D341Med (cell line): ENCODE data around the gene SMARCAL1.
"Not testable (repeated sequence)": the region's sequence is repeated elsewhere in the genome, so short reads cannot be mapped to it uniquely, and the experiment has no call there.

ENCODE experiments used
- DNase-seq: peaks from one replicate; pipeline ENCODE4 v3.0.0; 2012; ENCODE audit warnings: low spot score

SMARCAL1 gene

DNA sequence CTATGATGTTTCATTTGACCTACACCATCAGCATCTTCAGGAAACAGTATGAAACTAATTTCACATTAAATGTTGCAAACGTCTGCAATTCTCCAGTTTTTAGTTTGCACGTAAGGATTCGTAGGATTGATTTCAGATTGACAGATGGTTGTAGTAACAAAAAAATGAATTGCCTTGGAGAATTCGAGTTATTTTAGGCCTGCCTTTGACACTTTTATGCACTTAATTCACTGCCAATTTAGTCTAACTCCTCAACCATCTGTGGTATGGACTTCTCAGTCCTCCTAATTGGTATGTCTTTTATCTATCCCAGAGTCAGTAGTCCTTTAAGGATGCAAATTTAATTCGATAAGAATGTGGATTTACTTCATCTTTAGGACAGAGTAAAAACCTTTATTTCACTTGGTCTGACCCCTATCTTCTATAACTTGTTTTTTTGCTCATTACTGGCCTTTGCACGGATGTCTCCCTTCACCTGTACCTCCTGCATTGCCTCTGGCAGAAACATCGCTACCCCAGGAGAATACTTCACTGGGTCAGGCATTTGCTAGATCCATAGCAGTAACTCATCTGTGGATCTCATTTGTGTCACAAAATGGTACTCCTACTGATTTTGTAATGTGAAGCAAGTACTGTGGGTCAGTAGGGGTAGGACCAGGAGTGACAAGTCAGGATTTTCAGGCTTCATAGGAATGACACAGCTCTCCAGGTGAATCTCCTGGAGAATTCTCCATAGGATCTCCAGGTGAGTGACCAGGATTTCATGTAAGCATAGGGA is 90.3 kb downstream of the SMARCAL1 start:
- DNase-seq = no peak

DNA sequence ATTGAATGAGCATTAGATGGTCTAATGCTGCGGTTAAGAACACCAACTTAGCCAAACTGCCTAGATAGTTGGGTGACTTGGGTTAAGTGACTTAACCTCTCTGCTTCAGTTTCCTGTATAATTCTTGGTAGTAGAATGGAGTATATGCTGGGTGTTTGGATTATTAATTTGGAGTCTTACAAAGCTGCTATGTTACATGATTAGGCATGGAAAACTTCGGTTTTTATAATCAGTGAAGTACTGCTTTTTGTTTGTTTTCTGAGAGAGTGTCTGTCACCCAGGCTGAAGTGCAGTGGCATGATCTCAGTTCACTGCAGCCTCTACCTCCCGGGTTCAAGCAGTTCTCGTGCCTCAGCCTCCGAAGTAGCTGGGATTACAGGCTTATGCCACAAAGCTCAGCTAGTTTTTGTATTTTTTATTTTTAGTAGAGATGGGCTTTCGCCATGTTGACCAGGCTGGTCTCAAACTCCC is 90.9 kb downstream of the SMARCAL1 start:
- DNase-seq = no peak

- DNase-seq = no peak
Measured at GRCh38 chr2:216503697-216504375, 91.6 kb downstream of the SMARCAL1 start.

DNA sequence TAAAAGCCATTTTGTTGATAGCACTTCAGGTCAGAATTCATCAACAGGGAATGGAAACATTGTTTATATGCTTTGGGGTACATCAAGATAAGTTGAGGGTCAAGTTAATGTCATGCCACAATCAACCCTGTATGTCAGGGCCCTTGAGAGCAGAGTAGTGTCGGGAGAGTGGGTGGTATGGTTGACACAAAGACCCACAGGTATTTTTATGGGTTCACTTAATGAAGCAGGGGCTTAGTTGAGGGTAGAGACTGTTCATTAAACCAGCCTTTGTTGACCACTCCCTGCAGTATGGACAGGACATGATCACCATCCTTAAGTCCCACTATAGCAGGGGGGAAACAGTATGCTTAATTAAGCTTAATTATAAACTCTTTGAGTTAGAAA is 92.1 kb downstream of the SMARCAL1 start:
- DNase-seq = no peak

DNA sequence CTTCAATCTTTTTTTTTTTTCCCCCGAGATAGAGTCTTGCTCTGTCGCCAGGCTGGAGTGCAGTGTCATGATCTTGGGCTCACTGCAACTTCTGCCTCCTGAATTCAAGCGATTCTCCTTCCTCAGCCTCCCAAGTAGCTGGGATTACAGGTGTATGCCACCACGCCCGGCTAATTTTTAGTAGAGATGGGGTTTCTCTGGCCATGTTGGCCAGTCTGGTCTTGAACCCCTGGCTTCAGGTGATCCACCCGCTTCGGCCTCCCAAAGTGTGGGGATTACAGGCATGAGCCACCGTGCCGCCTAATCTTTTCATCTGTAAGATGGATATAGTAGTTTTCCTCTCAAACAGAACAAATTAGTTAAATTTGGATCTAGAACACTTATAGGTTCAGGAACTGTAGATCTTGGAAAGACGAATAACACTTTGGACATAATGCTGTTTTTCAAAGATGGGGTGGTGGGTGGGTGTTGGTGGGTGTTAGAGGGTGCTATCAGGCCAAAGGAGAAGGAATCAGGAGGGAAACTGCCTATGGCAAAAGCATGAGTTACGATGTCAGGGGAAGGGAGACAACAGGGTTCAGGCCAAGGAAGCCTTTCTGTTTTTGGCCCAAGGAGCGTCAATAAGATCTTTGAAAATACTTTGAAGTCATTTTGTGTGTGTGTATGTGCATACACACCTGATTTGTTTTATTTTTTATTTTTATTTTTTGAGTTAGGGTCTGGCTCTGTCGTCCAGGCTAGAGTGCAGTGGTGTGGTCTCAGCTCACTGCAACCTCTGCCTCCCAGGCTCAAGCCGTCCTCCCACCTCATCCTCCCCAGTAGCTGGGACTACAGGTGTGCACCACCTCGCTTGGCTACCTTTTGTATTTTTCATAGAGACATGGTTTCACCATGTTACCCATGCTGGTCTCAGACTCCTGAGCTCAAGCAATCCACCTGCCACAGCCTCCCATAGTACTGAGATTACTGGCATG is 93.1 kb downstream of the SMARCAL1 start:
- DNase-seq = no peak

GRCh38 chr2:216507220-216508160 is 95.2 kb downstream of the SMARCAL1 start:
- DNase-seq = no peak

GRCh38 chr2:216508229-216508628 is 95.9 kb downstream of the SMARCAL1 start:
- DNase-seq = no peak

- DNase-seq = peak; percentile 36
Measured at GRCh38 chr2:216516730-216517350, 104.6 kb downstream of the SMARCAL1 start.

DNA sequence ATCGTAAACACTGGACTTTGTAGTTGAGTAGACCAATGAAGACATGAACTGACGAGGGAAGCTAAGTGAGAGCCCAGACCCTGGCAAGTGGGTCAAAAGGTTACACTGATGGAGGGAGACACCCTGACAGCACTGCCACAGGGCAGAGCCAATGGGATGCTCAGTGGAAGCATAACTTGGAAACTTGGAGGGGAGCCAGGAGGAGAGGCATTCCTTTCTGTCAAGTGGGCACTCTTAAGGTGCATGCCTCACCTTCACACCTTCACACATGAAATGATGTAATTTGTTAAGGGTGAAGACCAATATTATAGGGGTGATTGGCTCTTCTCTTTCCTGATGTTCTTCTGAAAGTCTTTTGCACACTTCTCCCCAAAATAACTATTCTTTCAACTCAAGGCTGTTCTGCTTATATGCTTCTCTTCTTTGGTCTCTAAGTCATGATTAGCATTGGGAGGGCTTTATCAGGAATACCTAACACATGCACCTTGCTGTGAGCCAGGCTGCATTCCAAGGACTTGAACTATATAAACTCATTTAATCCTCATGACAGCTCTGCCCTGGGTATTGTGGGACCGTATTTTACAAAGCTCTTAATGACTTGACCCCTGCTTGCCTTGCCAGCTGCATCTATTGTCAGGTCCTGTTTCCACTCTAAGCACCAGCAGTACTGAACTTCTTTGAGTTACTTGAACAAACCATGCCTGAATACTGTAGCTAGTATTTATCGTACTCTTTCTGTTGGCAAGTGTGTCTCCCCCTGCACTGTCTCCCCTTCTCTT is 105.4 kb downstream of the SMARCAL1 start:
- DNase-seq = no peak

DNA sequence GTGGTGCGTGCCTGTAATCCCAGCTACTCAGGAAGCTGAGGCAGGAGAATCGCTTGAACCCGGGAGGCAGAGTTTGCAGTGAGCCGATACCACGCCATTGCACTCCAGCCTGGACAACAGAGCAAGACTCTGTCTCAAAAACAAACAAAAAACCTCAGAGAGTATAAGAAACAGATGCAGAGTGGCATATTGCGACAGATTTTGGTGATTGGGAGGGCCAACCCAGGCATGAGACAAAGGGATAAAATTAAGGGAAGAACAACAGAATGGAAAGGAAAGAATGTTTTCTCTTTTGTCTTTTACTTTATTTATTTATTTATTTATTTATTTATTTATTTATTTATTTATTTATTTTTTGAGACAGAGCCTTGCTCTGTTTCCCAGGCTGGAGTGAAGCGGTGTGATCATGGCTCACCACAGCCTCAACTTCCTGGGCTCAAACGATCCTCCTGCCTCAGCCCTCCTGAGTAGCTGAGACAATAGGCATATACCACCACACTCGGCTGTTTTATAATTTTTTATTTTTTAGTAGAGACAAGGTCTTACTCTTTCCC is 106.4 kb downstream of the SMARCAL1 start:
- DNase-seq = not testable (repeated sequence)

GRCh38 chr2:216519154-216519762 is 107.0 kb downstream of the SMARCAL1 start:
- peak; percentile 56 for DNase-seq

GRCh38 chr2:216520112-216520511 is 107.8 kb downstream of the SMARCAL1 start:
- DNase-seq = no peak

DNA sequence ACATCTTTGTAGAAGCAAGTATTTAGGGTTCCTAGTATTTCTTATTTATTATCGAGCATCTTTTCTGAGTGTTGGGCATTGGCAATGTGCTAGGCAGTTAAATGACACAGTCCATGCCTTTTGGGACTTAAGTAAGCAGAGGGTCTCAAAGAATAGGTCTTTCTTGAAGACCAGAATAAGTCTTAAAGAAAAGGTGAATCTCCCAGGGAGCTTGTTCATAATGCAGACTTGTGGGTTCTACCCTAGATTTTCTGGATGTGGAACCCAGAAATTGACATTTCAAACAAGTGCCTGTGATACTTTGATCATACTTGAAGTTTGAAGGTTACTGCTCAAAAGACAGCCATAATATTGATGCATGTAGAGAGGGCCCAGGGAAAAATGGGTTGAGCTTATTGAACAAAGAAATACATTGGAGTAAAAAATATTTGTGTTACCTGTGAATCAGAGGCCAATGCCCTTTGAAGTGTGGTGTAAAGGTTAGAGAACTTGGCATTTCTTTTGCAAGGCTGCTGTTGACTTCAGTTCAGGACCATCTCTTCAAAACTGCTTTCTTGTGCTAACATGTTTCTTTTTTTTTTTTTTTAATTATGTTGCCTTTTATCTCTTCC is 110.7 kb downstream of the SMARCAL1 start:
- DNase-seq = no peak

- no peak for DNase-seq
Measured at GRCh38 chr2:216525972-216526371, 113.7 kb downstream of the SMARCAL1 start.

- DNase-seq = no peak
Measured at GRCh38 chr2:216526939-216527338, 114.7 kb downstream of the SMARCAL1 start.

GRCh38 chr2:216527600-216527999 is 115.3 kb downstream of the SMARCAL1 start:
- no peak for DNase-seq

- no peak for DNase-seq
Measured at GRCh38 chr2:216532562-216532961, 120.3 kb downstream of the SMARCAL1 start.
